T-cell (primary cell): ENCODE results near the gene PARD6A. TPM values are rescaled to one million over a fixed set of nuclear protein-coding genes. Genes with fewer than 3 reads are reported as not detected.

Experiments used
- ATAC-seq, 4 experiments: fragments of 200-7000 bp in 3 of 4; fragments of 150-1000 bp in 1 of 4; cut with Tn5 transposase; replicated peaks in 1 of 4; 1 replicate in 3 of 4; 2 replicates in 1 of 4; pipeline ENCODE4 v1.10.0; 2021; ENCODE audit warnings: moderate library complexity in 3 of 4, mild to moderate bottlenecking in 2 of 4, moderate number of reproducible peaks in 1 of 4
- CTCF ChIA-PET, 2 donors: fragments of 300-600 bp; sonication (Branson Sonifier 250); formaldehyde crosslinking; loops; one replicate each; lab custom pipeline; 2022; ENCODE audit warnings: antibody characterized with exemption in 2 of 2; lab: Charles Lee
- POLR2A ChIA-PET, 2 donors: fragments of 300-600 bp; sonication (Branson Sonifier 250); formaldehyde crosslinking; loops; one replicate each; lab custom pipeline; 2022; ENCODE audit warnings: antibody characterized with exemption in 2 of 2; lab: Charles Lee
- DNase-seq, 35 experiments: peaks; one replicate each; pipeline versions ENCODE4 v3.0.0 to v3.0.0-alpha.2; 2013 to 2023
- H3K27ac ChIP-seq: one replicate; pipeline ENCODE4 v1.5.1; 2013; ENCODE audit warnings: low read length
- H3K27me3 ChIP-seq, 2 experiments: replicated peaks in 1 of 2; 1 replicate in 1 of 2; 2 replicates in 1 of 2; pipeline versions ENCODE4 v1.6.1 to v1.7.0; 2013; ENCODE audit warnings: low read length in 1 of 2, mixed read lengths in 1 of 2; ENCODE audit not compliant: control insufficient read depth in 2 of 2, insufficient read depth in 2 of 2; ENCODE audit errors: extremely low read depth in 1 of 2
- H3K36me3 ChIP-seq, 2 donors: 1 replicate in 1 of 2; 2 replicates in 1 of 2; pipeline versions ENCODE4 v1.6.1 to v1.7.0; 2013; ENCODE audit warnings: low read length in 1 of 2; ENCODE audit not compliant: control insufficient read depth in 2 of 2, insufficient read depth in 1 of 2; ENCODE audit errors: extremely low read depth in 1 of 2
- H3K4me1 ChIP-seq, 2 experiments: 1 replicate in 1 of 2; 2 replicates in 1 of 2; pipeline versions ENCODE4 v1.6.1 to v1.7.0; 2013; ENCODE audit warnings: low read length in 2 of 2, mixed read lengths in 1 of 2; ENCODE audit not compliant: insufficient read depth in 2 of 2, control insufficient read depth in 1 of 2; ENCODE audit errors: extremely low read depth in 1 of 2
- H3K4me3 ChIP-seq, 2 donors: 1 replicate in 1 of 2; 2 replicates in 1 of 2; pipeline versions ENCODE4 v1.5.1 to v1.7.0; 2013; ENCODE audit warnings: mild to moderate bottlenecking in 2 of 2, low read length in 1 of 2, moderate library complexity in 1 of 2; ENCODE audit not compliant: control insufficient read depth in 1 of 2; ENCODE audit errors: extremely low read depth in 1 of 2
- H3K9me3 ChIP-seq: 2 replicates; pipeline ENCODE4 v1.7.0; 2013
- H3K27ac Mint-ChIP-seq, 2 donors: one replicate each; pipeline ENCODE4 v1.8.0; 2020 to 2021; ENCODE audit warnings: mild to moderate bottlenecking in 2 of 2, mixed read lengths in 2 of 2
- H3K27me3 Mint-ChIP-seq, 2 donors: one replicate each; pipeline ENCODE4 v1.8.0; 2021 to 2022; ENCODE audit warnings: mixed read lengths in 2 of 2
- H3K36me3 Mint-ChIP-seq: one replicate; pipeline ENCODE4 v1.8.0; 2021; ENCODE audit warnings: mixed read lengths
- H3K4me1 Mint-ChIP-seq, 3 donors: one replicate each; pipeline ENCODE4 v1.8.0; 2020 to 2022; ENCODE audit warnings: mixed read lengths in 3 of 3, mild to moderate bottlenecking in 1 of 3
- H3K4me3 Mint-ChIP-seq, 3 donors: one replicate each; pipeline ENCODE4 v1.8.0; 2020 to 2022; ENCODE audit warnings: mild to moderate bottlenecking in 3 of 3, mixed read lengths in 3 of 3, moderate library complexity in 3 of 3
- H3K9me3 Mint-ChIP-seq, 3 donors: one replicate each; pipeline ENCODE4 v1.8.0; 2020 to 2022; ENCODE audit warnings: mixed read lengths in 3 of 3
- WGBS: methylation state at CpG from one replicate; pipeline ENCODE4 v1.1.5; 2013; ENCODE audit warnings: missing lambda C conversion rate; ENCODE audit not compliant: insufficient coverage; 5-methylcytosine and 5-hydroxymethylcytosine counted together
- total RNA-seq, 35 experiments: library from RNA in 6 of 35; stranded (reverse) in 6 of 35; fragments of 120-200 nt in 1 of 35; gene quantifications; one replicate each; pipeline versions ENCODE4 v1.2.1 to v1.2.4 and lab custom pipeline; 2013 to 2026

The PARD6A gene
- total RNA-seq, 5 donors from 2014 or later (not counting 1 experiment from before 2014, with no cell fraction given) = 2.9 to 10.6 (median 7.6) TPM

GRCh38 chr16:67657017-67657608 is 3.6 kb upstream of the PARD6A start:
- H3K36me3 ChIP-seq = peaks cover 13 to 42% of the 10 kb centered on the region in 2 donors

GRCh38 chr16:67657751-67658518 is 2.8 kb upstream of the PARD6A start:
- no peak for DNase-seq
- Histone ChIP-seq H3K27me3 (no peaks in the 10 kb centered on the region), H3K4me3 (no peak overlapping the region), H3K36me3 (peaks cover 13 to 38% of the 10 kb centered on the region in 2 donors), H3K9me3 (no peaks in the 10 kb centered on the region), H3K4me1 (peaks cover 5 to 33% of the 10 kb centered on the region in 2 experiments), H3K27ac (no peak overlapping the region)
- POLR2A ChIA-PET = interaction anchor here in 1 of 2 donors (0.6 kb wide), 2 partner anchors 70 to 134 kb away, joined by 3 to 7 read pairs; no protein-coding TSS in a partner anchor
- H3K27me3 Mint-ChIP-seq = no peaks in the 10 kb centered on the region
- H3K9me3 Mint-ChIP-seq = no peaks in the 10 kb centered on the region
- peak overlapping the region in 2 of 3 donors; percentile 89 to 93 for H3K4me3 Mint-ChIP-seq
- H3K4me1 Mint-ChIP-seq = peaks cover 13 to 36% (median 27%) of the 10 kb centered on the region in 3 donors
- CTCF ChIA-PET = interaction anchor here in 1 of 2 donors (0.6 kb wide), 1 partner anchor 44 kb away, joined by 3 read pairs; no protein-coding TSS in a partner anchor
- 92% methylated on average over 16 of the region's 18 CpGs for WGBS
- H3K36me3 Mint-ChIP-seq = peaks cover 13% of the 10 kb centered on the region
- peak overlapping the region in 1 of 2 donors; percentile 43 for H3K27ac Mint-ChIP-seq
- ATAC-seq = no peak

More at GRCh38 chr16:67657017-67657608, 3.6 kb upstream of the PARD6A start:
- Histone ChIP-seq H3K27me3 (no peaks in the 10 kb centered on the region), H3K4me1 (peaks cover 5 to 32% of the 10 kb centered on the region in 2 experiments), H3K4me3 (no peak overlapping the region), H3K9me3 (no peaks in the 10 kb centered on the region), H3K27ac (no peak overlapping the region)
- DNase-seq = no peak
- Mint-ChIP-seq H3K9me3 (no peaks in the 10 kb centered on the region), H3K27me3 (no peaks in the 10 kb centered on the region), H3K4me3 (no peak overlapping the region), H3K27ac (no peak overlapping the region), H3K36me3 (peaks cover 16% of the 10 kb centered on the region), H3K4me1 (peaks cover 13 to 36% (median 26%) of the 10 kb centered on the region in 3 donors)
- ChIA-PET CTCF (interaction anchor here in 1 of 2 donors (0.6 kb wide), 1 partner anchor 43 kb away, joined by 3 read pairs; no protein-coding TSS in a partner anchor), POLR2A (interaction anchor here in 1 of 2 donors (0.6 kb wide), 1 partner anchor 70 kb away, joined by 3 read pairs; no protein-coding TSS in a partner anchor)
- ATAC-seq = no peak
- WGBS = 84% methylated on average over 7 of the region's 16 CpGs

GRCh38 chr16:67658849-67659674 is 1.7 kb upstream of the PARD6A start:
- Histone ChIP-seq H3K4me3 (peak overlapping the region; percentile 99 to 100), H3K9me3 (no peaks in the 10 kb centered on the region), H3K27ac (peak overlapping the region; percentile 100), H3K36me3 (peaks cover 8 to 32% of the 10 kb centered on the region in 2 donors), H3K27me3 (no peaks in the 10 kb centered on the region), H3K4me1 (peaks cover 5 to 33% of the 10 kb centered on the region in 2 experiments)
- Mint-ChIP-seq H3K27ac (peak overlapping the region; percentile 72 to 78), H3K9me3 (no peaks in the 10 kb centered on the region), H3K36me3 (peaks cover 13% of the 10 kb centered on the region), H3K4me3 (peak overlapping the region; percentile 89 to 93 (median 91)), H3K4me1 (peaks cover 13 to 36% (median 30%) of the 10 kb centered on the region in 3 donors), H3K27me3 (no peaks in the 10 kb centered on the region)
- WGBS = 46% methylated on average over 4 of the region's 21 CpGs
- ATAC-seq (no peak), DNase-seq (no peak)
- ChIA-PET CTCF (interaction anchor here (0.5 to 1.5 kb wide), 5 partner anchors 9 to 138 kb away, joined by 4 to 13 read pairs (median 5); partner anchors contain the start of gene CTCF (in 1 of the 2)), POLR2A (interaction anchor here (0.6 to 2.1 kb wide), 3 partner anchors 135 to 178 kb away, joined by 5 to 8 read pairs (median 7); partner anchors contain the start of gene ATP6V0D1 (in 1 of the 2))

- CTCF ChIA-PET = interaction anchor here (0.6 to 1.6 kb wide), 10 partner anchors 8 to 276 kb away, joined by 3 to 9 read pairs (median 4); partner anchors contain the start of genes ATP6V0D1 (in 1 of the 2) and CARMIL2 (in 1 of the 2)
- peak within 1 kb of the TSS; percentile 89 to 93 (median 91) for H3K4me3 Mint-ChIP-seq
- Histone ChIP-seq H3K9me3 (no peaks in the 10 kb centered on the region), H3K4me1 (peaks cover 5 to 33% of the 10 kb centered on the region in 2 experiments), H3K4me3 (peak within 1 kb of the TSS; percentile 99 to 100), H3K27me3 (no peaks in the 10 kb centered on the region), H3K36me3 (peaks cover 8 to 24% of the 10 kb centered on the region in 2 donors), H3K27ac (peak within 1 kb of the TSS; percentile 100)
- ATAC-seq (peak; percentile 65 to 75 (median 70)), DNase-seq (peak; percentile 82 to 95 (median 88))
- H3K36me3 Mint-ChIP-seq = peaks cover 7% of the 10 kb centered on the region
- under 1% methylated on average over 80 of the region's 83 CpGs for WGBS
- H3K27me3 Mint-ChIP-seq = no peaks in the 10 kb centered on the region
- H3K4me1 Mint-ChIP-seq = peaks cover 13 to 36% (median 35%) of the 10 kb centered on the region in 3 donors
- POLR2A ChIA-PET = interaction anchor here (0.5 to 2.1 kb wide), 6 partner anchors 15 to 1429 kb away, joined by 3 to 8 read pairs (median 3); partner anchors contain the start of genes ATP6V0D1 (in 1 of the 2) and CARMIL2 (in 1 of the 2)
- H3K9me3 Mint-ChIP-seq = no peaks in the 10 kb centered on the region
- peak within 1 kb of the TSS; percentile 93 to 95 for H3K27ac Mint-ChIP-seq
Observed at GRCh38 chr16:67659675-67660563, 841 bp upstream of the PARD6A start, which contains the start of gene ACD. Gene ACD (minus strand): TSS chr16:67660260. CDS start chr16:67660220, 40 bp downstream.
